A673 (cell line): ENCODE results near the gene ATG7. TPM values are rescaled to one million over a fixed set of nuclear protein-coding genes. Genes with fewer than 3 reads are reported as not detected.
"Not testable (repeated sequence)": the region's sequence is repeated elsewhere in the genome, so short reads cannot be mapped to it uniquely, and the experiment has no call there.

Source experiments
- BruUV-seq: library from RNA; stranded (reverse); fragments of 400-500 nt; replicated peaks from 2 replicates; lab custom pipeline; 2021; lab: Mats Ljungman, UMichigan
- CTCF ChIA-PET: fragments of 300-600 bp; sonication (Branson Sonifier 250); formaldehyde crosslinking; loops from one replicate; lab custom pipeline; 2022; ENCODE audit warnings: antibody characterized with exemption; lab: Charles Lee
- POLR2A ChIA-PET: fragments of 300-600 bp; sonication (Branson Sonifier 250); formaldehyde crosslinking; loops from one replicate; lab custom pipeline; 2022; ENCODE audit warnings: antibody characterized with exemption; ENCODE audit not compliant: low non-redundant PET; lab: Charles Lee
- DNase-seq: peaks from one replicate; pipeline ENCODE4 v3.0.0-alpha.2; 2015; ENCODE audit warnings: low spot score
- H3K27ac ChIP-seq: fragments of 200-600 bp; sonication (generic); 2 replicates; pipeline ENCODE4 v1.5.1; 2016; ENCODE audit warnings: mixed run types, low read depth, mild to moderate bottlenecking, mixed read lengths, antibody characterized with exemption, low read length; ENCODE audit not compliant: poor library complexity, severe bottlenecking
- H3K27me3 ChIP-seq: fragments of 200-600 bp; sonication (generic); replicated peaks from 2 replicates; pipeline ENCODE4 v1.6.1; 2017; ENCODE audit warnings: mixed run types, low read depth, mild to moderate bottlenecking, mixed read lengths, antibody characterized with exemption, low read length; ENCODE audit not compliant: insufficient read depth, poor library complexity
- H3K36me3 ChIP-seq: fragments of 200-600 bp; sonication (generic); 2 replicates; pipeline ENCODE4 v1.6.1; 2016; ENCODE audit warnings: mixed run types, mild to moderate bottlenecking, mixed read lengths, antibody characterized with exemption, low read length; ENCODE audit not compliant: insufficient read depth, poor library complexity, severe bottlenecking
- H3K4me1 ChIP-seq: fragments of 200-600 bp; sonication (generic); 2 replicates; pipeline ENCODE4 v1.6.1; 2017; ENCODE audit warnings: mixed run types, mild to moderate bottlenecking, mixed read lengths, antibody characterized with exemption, low read length; ENCODE audit not compliant: insufficient read depth, poor library complexity, severe bottlenecking
- H3K4me3 ChIP-seq: fragments of 200-600 bp; sonication (generic); 2 replicates; pipeline ENCODE4 v1.5.1; 2016; ENCODE audit warnings: low read depth, mixed run types, mild to moderate bottlenecking, mixed read lengths, low read length; ENCODE audit not compliant: poor library complexity, severe bottlenecking
- H3K9me3 ChIP-seq: fragments of 200-600 bp; sonication (generic); 2 replicates; pipeline ENCODE4 v1.6.1; 2016; ENCODE audit warnings: mixed run types, low read depth, mild to moderate bottlenecking, mixed read lengths, antibody characterized with exemption, low read length; ENCODE audit not compliant: poor library complexity, severe bottlenecking
- CTCF ChIP-seq: fragments of 300-800, 200-600 bp; sonication (generic); conservative IDR thresholded peaks from 2 replicates; pipeline ENCODE4 v1.5.1; 2017; ENCODE audit warnings: low read depth, mild to moderate bottlenecking, antibody characterized with exemption, low read length, moderate library complexity, mixed read lengths
- EZH2 ChIP-seq: fragments of 200-600 bp; sonication (generic); IDR thresholded peaks from 2 replicates; pipeline ENCODE4 v1.6.1; 2017; ENCODE audit warnings: borderline replicate concordance, low read depth, mild to moderate bottlenecking, mixed read lengths, antibody characterized with exemption, low read length; ENCODE audit not compliant: poor library complexity, severe bottlenecking
- intact Hi-C: fragments of 100-400 bp; cut with micrococcal nuclease; formaldehyde crosslinking; loops from one replicate; pipeline ENCODE4 v1.10.0; 2022; ENCODE audit not compliant: unreplicated experiment
- total RNA-seq: library from RNA; stranded (reverse); gene quantifications from 2 replicates; pipeline ENCODE4 v1.2.3, GENCODE V29; 2021

Gene ATG7
- total RNA-seq, 1 experiment from 2014 or later: 30.9 TPM

DNA sequence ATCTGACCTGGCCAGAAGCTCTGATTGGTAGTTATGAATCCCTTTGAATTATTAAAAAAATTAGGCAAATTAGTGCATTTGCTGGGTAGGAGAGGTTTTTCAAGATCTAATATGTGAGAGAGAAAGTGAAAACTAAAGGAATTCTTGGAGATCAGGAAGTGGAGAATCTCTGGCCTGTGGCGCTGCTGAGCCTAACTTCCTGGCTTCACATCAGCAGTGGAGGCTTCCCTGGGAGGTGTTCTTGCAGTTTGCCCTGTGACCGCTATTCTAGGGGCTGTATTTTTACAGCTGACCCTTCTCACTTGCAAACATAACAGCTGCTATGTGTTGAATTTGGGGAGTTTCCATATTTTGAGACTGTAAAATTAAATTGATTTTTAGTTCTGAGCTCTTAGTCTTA is 166.4 kb downstream of the ATG7 start:
- BruUV-seq: no TSS peak
- CTCF ChIA-PET: no interaction called here

GRCh38 chr3:11441346-11441745 is 169.1 kb downstream of the ATG7 start:
- H3K27me3 ChIP-seq, H3K4me3 ChIP-seq, H3K36me3 ChIP-seq, POLR2A ChIA-PET, H3K9me3 ChIP-seq, intact Hi-C loops, BruUV-seq, CTCF ChIA-PET, H3K4me1 ChIP-seq, H3K27ac ChIP-seq, DNase-seq: not testable (repeated sequence)

More for the DNA sequence above, 166.4 kb downstream of the ATG7 start:
- Histone ChIP-seq H3K27ac (no peak overlapping the region), H3K36me3 (no peaks in the 10 kb centered on the region), H3K4me3 (no peak overlapping the region), H3K9me3 (no peaks in the 10 kb centered on the region), H3K27me3 (no peaks in the 10 kb centered on the region), H3K4me1 (peaks cover 7% of the 10 kb centered on the region)
- TF ChIP-seq EZH2: no peak
- no peak for TF ChIP-seq CTCF
- POLR2A ChIA-PET: no interaction called here
- intact Hi-C loops: no loop called here
- no peak for DNase-seq

- Histone ChIP-seq H3K9me3 (no peaks in the 10 kb centered on the region), H3K36me3 (no peaks in the 10 kb centered on the region), H3K27ac (no peak overlapping the region), H3K27me3 (no peaks in the 10 kb centered on the region), H3K4me1 (no peaks in the 10 kb centered on the region), H3K4me3 (no peak overlapping the region)
- POLR2A ChIA-PET: no interaction called here
- intact Hi-C loops: no loop called here
- CTCF ChIA-PET: no interaction called here
- TF ChIP-seq CTCF (no peak), EZH2 (no peak)
- BruUV-seq: no TSS peak
- no peak for DNase-seq
Measured at GRCh38 chr3:11444404-11444803, 172.2 kb downstream of the ATG7 start.

- H3K27ac ChIP-seq, H3K4me3 ChIP-seq, DNase-seq, BruUV-seq, H3K4me1 ChIP-seq, H3K9me3 ChIP-seq, intact Hi-C loops, H3K27me3 ChIP-seq, H3K36me3 ChIP-seq, CTCF ChIA-PET: not testable (repeated sequence)
- POLR2A ChIA-PET: interaction anchor here (0.6 kb wide), 2 partner anchors 55 to 126 kb away, joined by 3 read pairs; no protein-coding TSS in a partner anchor
Measured at GRCh38 chr3:11445193-11445592, 173.0 kb downstream of the ATG7 start.
